ENCODE data around the gene HSPB9.

DNA sequence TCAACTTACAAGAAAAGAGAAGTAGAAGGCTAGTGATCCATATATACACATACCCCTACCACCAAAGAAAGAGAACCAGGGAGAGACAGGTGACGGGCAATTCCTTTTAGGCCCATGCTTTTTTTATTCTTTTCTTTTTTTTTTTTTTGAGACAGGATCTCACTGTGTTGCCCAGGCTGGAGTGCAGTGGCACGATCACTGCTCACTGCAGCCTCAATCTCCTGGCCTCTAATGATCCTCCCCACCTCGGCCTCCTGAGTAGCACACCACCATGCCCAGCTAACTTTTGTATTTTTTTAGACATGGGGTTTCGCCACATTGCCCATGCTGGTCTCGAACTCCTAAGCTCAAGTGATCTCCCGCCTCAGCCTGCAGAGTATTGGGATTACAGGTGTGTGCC is 4.8 kb downstream of the HSPB9 start:
- TF ChIP-seq POLR2A (IDR thresholded peaks at IDR 0.05; ENCODE audit: extremely low read depth, insufficient read length) (no peak), MYC (IDR thresholded peaks at IDR 0.05; ENCODE audit: low read depth, low read length) (no peak)
- TF ChIP-seq, protein P1, sequence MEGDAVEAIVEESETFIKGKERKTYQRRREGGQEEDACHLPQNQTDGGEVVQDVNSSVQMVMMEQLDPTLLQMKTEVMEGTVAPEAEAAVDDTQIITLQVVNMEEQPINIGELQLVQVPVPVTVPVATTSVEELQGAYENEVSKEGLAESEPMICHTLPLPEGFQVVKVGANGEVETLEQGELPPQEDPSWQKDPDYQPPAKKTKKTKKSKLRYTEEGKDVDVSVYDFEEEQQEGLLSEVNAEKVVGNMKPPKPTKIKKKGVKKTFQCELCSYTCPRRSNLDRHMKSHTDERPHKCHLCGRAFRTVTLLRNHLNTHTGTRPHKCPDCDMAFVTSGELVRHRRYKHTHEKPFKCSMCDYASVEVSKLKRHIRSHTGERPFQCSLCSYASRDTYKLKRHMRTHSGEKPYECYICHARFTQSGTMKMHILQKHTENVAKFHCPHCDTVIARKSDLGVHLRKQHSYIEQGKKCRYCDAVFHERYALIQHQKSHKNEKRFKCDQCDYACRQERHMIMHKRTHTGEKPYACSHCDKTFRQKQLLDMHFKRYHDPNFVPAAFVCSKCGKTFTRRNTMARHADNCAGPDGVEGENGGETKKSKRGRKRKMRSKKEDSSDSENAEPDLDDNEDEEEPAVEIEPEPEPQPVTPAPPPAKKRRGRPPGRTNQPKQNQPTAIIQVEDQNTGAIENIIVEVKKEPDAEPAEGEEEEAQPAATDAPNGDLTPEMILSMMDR (IDR thresholded peaks at IDR 0.05; ENCODE audit: low read depth, low read length) = no peak
- TF ChIP-seq, protein P2, sequence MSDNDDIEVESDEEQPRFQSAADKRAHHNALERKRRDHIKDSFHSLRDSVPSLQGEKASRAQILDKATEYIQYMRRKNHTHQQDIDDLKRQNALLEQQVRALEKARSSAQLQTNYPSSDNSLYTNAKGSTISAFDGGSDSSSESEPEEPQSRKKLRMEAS (IDR thresholded peaks at IDR 0.05; ENCODE audit: low read depth, low read length) = no peak

Measured in NB4 (cell line).